Fibroblast of the aortic adventitia (primary cell): ENCODE measurements around the gene CNTN5. TPM values are rescaled to one million over a fixed set of nuclear protein-coding genes. Genes with fewer than 3 reads are reported as not detected.
"Not testable (repeated sequence)": the region's sequence is repeated elsewhere in the genome, so short reads cannot be mapped to it uniquely, and the experiment has no call there.

Experiments
- DNase-seq: peaks from one replicate; pipeline ENCODE4 v3.0.0-alpha.2; 2010; ENCODE audit warnings: low read depth
- H3K4me3 ChIP-seq: 2 replicates; pipeline ENCODE4 v1.5.1; 2011; ENCODE audit warnings: low read depth, mild to moderate bottlenecking, control low read depth, low read length, moderate library complexity
- CTCF ChIP-seq: IDR thresholded peaks from 2 replicates; pipeline ENCODE4 v1.5.1; 2011; ENCODE audit warnings: mild to moderate bottlenecking, low read length, control low read depth, inconsistent platforms; ENCODE audit not compliant: insufficient read depth
- total RNA-seq: library from RNA; depleted of rRNA; stranded (reverse); fragments of >200 nt; gene quantifications from 2 replicates; pipeline ENCODE4 v1.2.3, GENCODE V29; 2012; ENCODE audit warnings: low replicate concordance

The CNTN5 gene
- total RNA-seq, 1 donor, result 0.90 TPM

- no peak for DNase-seq
- TF ChIP-seq CTCF, result no peak
- H3K4me3 ChIP-seq, result no peak overlapping the region
These were observed 256.5 kb downstream of the CNTN5 start for GRCh38 chr11:99277281-99277680.

- no peak for TF ChIP-seq CTCF
- no peak overlapping the region for H3K4me3 ChIP-seq
- no peak for DNase-seq
These were observed 258.5 kb downstream of the CNTN5 start for GRCh38 chr11:99279266-99279665.

- H3K4me3 ChIP-seq, result no peak overlapping the region
- TF ChIP-seq CTCF, result no peak
- DNase-seq, result no peak
These were observed 260.6 kb downstream of the CNTN5 start for GRCh38 chr11:99281331-99281730.

- DNase-seq, H3K4me3 ChIP-seq: not testable (repeated sequence)
These were observed 277.2 kb downstream of the CNTN5 start for GRCh38 chr11:99297925-99298324.

GRCh38 chr11:99307510-99308088 lies 286.9 kb downstream of the CNTN5 start:
- no peak for TF ChIP-seq CTCF
- no peak overlapping the region for H3K4me3 ChIP-seq
- DNase-seq, result no peak

- DNase-seq, result no peak
- H3K4me3 ChIP-seq, result no peak overlapping the region
- TF ChIP-seq CTCF, result no peak
These were observed 291.1 kb downstream of the CNTN5 start for GRCh38 chr11:99311870-99312269.

- DNase-seq, result peak; percentile 47
- no peak for TF ChIP-seq CTCF
- no peak overlapping the region for H3K4me3 ChIP-seq
These were observed 296.2 kb downstream of the CNTN5 start for GRCh38 chr11:99316776-99317520.
